Kidney (tissue), 14 donors: ENCODE measurements around the gene NBEAL2. TPM values are rescaled to one million over a fixed set of nuclear protein-coding genes. Genes with fewer than 3 reads are reported as not detected.

Experiments
- DNase-seq, 5 donors: peaks; one replicate each; pipeline ENCODE4 v3.0.0-alpha.2; 2013 to 2020
- FAIRE-seq: peaks from 2 replicates; lab custom pipeline; 2012; peaks lifted over from hg19 to GRCh38; lab: Jason Lieb, UNC
- H3K27ac ChIP-seq, 2 donors: one replicate each; pipeline ENCODE4 v1.7.0; 2013; ENCODE audit warnings: low read depth in 2 of 2, low read length in 2 of 2, inconsistent platforms in 1 of 2
- H3K27me3 ChIP-seq: one replicate; pipeline ENCODE4 v1.7.1; 2013; ENCODE audit warnings: low read length, inconsistent platforms; ENCODE audit not compliant: control insufficient read depth, insufficient read depth
- H3K36me3 ChIP-seq, 3 donors: one replicate each; pipeline versions ENCODE4 v1.7.0 to v1.7.1; 2013; ENCODE audit warnings: low read length in 3 of 3, control low read depth in 1 of 3, inconsistent platforms in 1 of 3; ENCODE audit not compliant: insufficient read depth in 3 of 3, control insufficient read depth in 2 of 3
- H3K4me1 ChIP-seq, 3 donors: one replicate each; pipeline versions ENCODE4 v1.7.0 to v1.7.1; 2013; ENCODE audit warnings: low read length in 3 of 3, inconsistent platforms in 1 of 3, low read depth in 1 of 3; ENCODE audit not compliant: control insufficient read depth in 2 of 3, insufficient read depth in 2 of 3
- H3K4me3 ChIP-seq, 3 donors: one replicate each; pipeline versions ENCODE4 v1.7.0 to v1.8.1; 2013; ENCODE audit warnings: low read length in 3 of 3, control low read depth in 1 of 3, inconsistent platforms in 1 of 3
- H3K9ac ChIP-seq, 3 donors: one replicate each; pipeline versions ENCODE4 v1.7.0 to v1.7.1; 2013; ENCODE audit warnings: low read length in 3 of 3, control low read depth in 1 of 3, inconsistent platforms in 1 of 3
- H3K9me3 ChIP-seq, 3 donors: one replicate each; pipeline versions ENCODE4 v1.7.0 to v1.7.1; 2013; ENCODE audit warnings: low read length in 3 of 3, control low read depth in 1 of 3, inconsistent platforms in 1 of 3; ENCODE audit not compliant: control insufficient read depth in 2 of 3, insufficient read depth in 1 of 3
- CTCF ChIP-seq: IDR thresholded peaks from 3 replicates; pipeline ENCODE4 v1.5.1; 2012; ENCODE audit warnings: mild to moderate bottlenecking, moderate library complexity, borderline replicate concordance; ENCODE audit not compliant: insufficient read depth; ENCODE audit errors: extremely low read depth
- intact Hi-C: fragments of 100-400 bp; cut with DNase I; formaldehyde crosslinking; loops from one replicate; pipeline ENCODE4 v1.11.1; 2022
- polyA plus RNA-seq: library from polyadenylated mRNA; stranded (reverse); fragments of 350-450 nt; fragmentation: Illumina TruSeq; extraction: RNeasy Lipid Tissue Mini Kit (QIAGEN cat#74804); gene quantifications from one replicate; pipeline ENCODE4 v1.2.3, GENCODE V29; 2014; ENCODE audit warnings: low read depth, low replicate concordance; ENCODE audit not compliant: insufficient read depth
- total RNA-seq: library from RNA; stranded (reverse); fragmentation: NEBNext Ultra II Directional; extraction: Animal tissue kit (Norgen Biotek cat#: 25700); gene quantifications from one replicate; pipeline ENCODE4 v1.2.1, GENCODE V29; 2021
- donor health status: control.
- donor health status: control.
- donor health status: control.
- donor health status: control.
- donor health status: control.
- donor health status: DM: yes; HTN: yes; CAD: no.
- donor health status: Normal renal cell carcinoma (clear cell type).

The NBEAL2 gene
- total and polyA plus RNA-seq, 2 donors from 2014 or later = 25.7 to 82.8 TPM

GRCh38 chr3:46987319-46987742 is 7.9 kb downstream of the NBEAL2 start:
- FAIRE-seq = no peak
- Histone ChIP-seq H3K9me3 (no peaks in the 10 kb centered on the region), H3K9ac (no peak overlapping the region), H3K4me3 (no peak overlapping the region), H3K27ac (no peak overlapping the region), H3K36me3 (peaks cover 0 to 3% (median 2%) of the 10 kb centered on the region in 3 donors), H3K27me3 (no peaks in the 10 kb centered on the region), H3K4me1 (peaks cover 0 to 18% (median 0%) of the 10 kb centered on the region in 3 donors)
- intact Hi-C loops = no loop called here
- peak in 1 of 5 donors; percentile 67 for DNase-seq
- TF ChIP-seq CTCF = no peak

DNA sequence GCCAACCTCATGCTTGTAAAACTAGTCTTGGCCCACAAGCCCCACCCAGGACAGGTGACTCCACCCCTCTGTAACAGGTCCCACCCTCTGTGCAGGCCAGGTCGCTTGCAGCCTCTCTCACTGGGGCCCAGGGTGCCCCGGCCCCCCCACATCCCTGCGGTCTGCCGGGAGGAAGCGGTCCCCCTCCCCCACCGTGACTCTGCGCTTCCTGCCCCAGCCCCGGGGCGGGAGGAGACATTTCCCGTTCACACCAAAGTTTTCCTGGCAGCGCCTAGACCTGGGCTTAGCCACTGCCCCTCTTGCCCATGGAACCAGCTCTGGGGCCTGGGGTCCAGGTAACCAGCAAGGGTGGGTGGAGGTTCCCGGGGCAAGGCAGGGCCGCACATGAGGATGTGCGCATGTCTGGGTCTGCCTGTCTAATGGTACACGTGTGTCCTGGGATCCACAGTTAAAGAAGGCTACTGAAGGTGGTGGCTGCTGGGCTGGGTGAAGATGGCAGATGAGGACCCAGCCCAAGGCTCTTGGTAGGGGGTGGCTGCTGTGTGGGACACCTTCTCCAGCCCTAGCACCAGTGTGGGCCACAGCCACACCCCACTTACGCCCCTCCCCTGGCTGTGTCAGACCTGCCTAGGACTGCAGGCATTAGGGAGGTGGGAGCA is 8.4 kb downstream of the NBEAL2 start:
- no peak for FAIRE-seq
- Histone ChIP-seq H3K9ac (no peak overlapping the region), H3K36me3 (peaks cover 0 to 3% (median 2%) of the 10 kb centered on the region in 3 donors), H3K27me3 (no peaks in the 10 kb centered on the region), H3K4me1 (peaks cover 0 to 18% (median 0%) of the 10 kb centered on the region in 3 donors), H3K9me3 (no peaks in the 10 kb centered on the region), H3K4me3 (no peak overlapping the region), H3K27ac (peak overlapping the region in 1 of 2 donors; percentile 43)
- no peak for TF ChIP-seq CTCF
- peak in 1 of 5 donors; percentile 91 for DNase-seq
- intact Hi-C loops = no loop called here

- DNase-seq (peak in 1 of 5 donors; percentile 55), FAIRE-seq (no peak)
- H3K4me3 ChIP-seq = no peak overlapping the region
- H3K4me1 ChIP-seq = peaks cover 0 to 18% (median 0%) of the 10 kb centered on the region in 3 donors
- no peaks in the 10 kb centered on the region for H3K9me3 ChIP-seq
- H3K9ac ChIP-seq = no peak overlapping the region
- TF ChIP-seq CTCF = no peak
- H3K27me3 ChIP-seq = no peaks in the 10 kb centered on the region
- no peak overlapping the region for H3K27ac ChIP-seq
- intact Hi-C loops = no loop called here
- H3K36me3 ChIP-seq = peaks cover 0 to 3% (median 2%) of the 10 kb centered on the region in 3 donors
Observed at GRCh38 chr3:46988616-46989015, 9.2 kb downstream of the NBEAL2 start.
